ENCODE results near the gene PHF5A.

- TF ChIP-seq, protein P1, sequence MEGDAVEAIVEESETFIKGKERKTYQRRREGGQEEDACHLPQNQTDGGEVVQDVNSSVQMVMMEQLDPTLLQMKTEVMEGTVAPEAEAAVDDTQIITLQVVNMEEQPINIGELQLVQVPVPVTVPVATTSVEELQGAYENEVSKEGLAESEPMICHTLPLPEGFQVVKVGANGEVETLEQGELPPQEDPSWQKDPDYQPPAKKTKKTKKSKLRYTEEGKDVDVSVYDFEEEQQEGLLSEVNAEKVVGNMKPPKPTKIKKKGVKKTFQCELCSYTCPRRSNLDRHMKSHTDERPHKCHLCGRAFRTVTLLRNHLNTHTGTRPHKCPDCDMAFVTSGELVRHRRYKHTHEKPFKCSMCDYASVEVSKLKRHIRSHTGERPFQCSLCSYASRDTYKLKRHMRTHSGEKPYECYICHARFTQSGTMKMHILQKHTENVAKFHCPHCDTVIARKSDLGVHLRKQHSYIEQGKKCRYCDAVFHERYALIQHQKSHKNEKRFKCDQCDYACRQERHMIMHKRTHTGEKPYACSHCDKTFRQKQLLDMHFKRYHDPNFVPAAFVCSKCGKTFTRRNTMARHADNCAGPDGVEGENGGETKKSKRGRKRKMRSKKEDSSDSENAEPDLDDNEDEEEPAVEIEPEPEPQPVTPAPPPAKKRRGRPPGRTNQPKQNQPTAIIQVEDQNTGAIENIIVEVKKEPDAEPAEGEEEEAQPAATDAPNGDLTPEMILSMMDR (IDR thresholded peaks at IDR 0.05) = peak in 2 of 3 donors; percentile 50 to 63
- no peak for TF ChIP-seq POLR2A (IDR thresholded peaks at IDR 0.05)
Measured at GRCh38 chr22:41517172-41518047, 48.9 kb upstream of the PHF5A start.

All from lower leg skin (tissue), 3 donors.